DND-41 (cell line): Measurements from ENCODE around the gene CRELD1.

Source experiments
- ATAC-seq: fragments of 200-7000 bp; cut with Tn5 transposase; 3 replicates; pipeline ENCODE4 v1.9.1; 2021; ENCODE audit warnings: low read depth; ENCODE audit not compliant: insufficient read depth
- DNase-seq: peaks from one replicate; pipeline ENCODE4 v3.0.0-alpha.2; 2020
- H2AFZ ChIP-seq: 2 replicates; pipeline ENCODE4 v1.6.0; 2012; ENCODE audit warnings: low read depth, low read length
- H3K27ac ChIP-seq: 2 replicates; pipeline ENCODE4 v1.5.1; 2012; ENCODE audit warnings: low read length, inconsistent platforms
- H3K27me3 ChIP-seq: fragments of 200-600 bp; sonication (generic); 2 replicates; pipeline ENCODE4 v1.6.0; 2012; ENCODE audit warnings: low read length, mild to moderate bottlenecking, inconsistent platforms; ENCODE audit not compliant: insufficient read depth, poor library complexity
- H3K36me3 ChIP-seq: 2 replicates; pipeline ENCODE4 v1.5.1; 2012; ENCODE audit warnings: low read length, inconsistent platforms; ENCODE audit not compliant: insufficient read depth
- H3K4me1 ChIP-seq: 2 replicates; pipeline ENCODE4 v1.5.1; 2012; ENCODE audit warnings: mild to moderate bottlenecking, low read length; ENCODE audit not compliant: insufficient read depth
- H3K4me2 ChIP-seq: 2 replicates; pipeline ENCODE4 v1.6.0; 2012; ENCODE audit warnings: mild to moderate bottlenecking, moderate library complexity, low read length, inconsistent platforms; ENCODE audit not compliant: insufficient read depth
- H3K4me3 ChIP-seq, 2 experiments: fragments of 200-600 bp in 1 of 2; shearing (Covaris generic) in 1 of 2; 2 replicates each; pipeline ENCODE4 v1.5.1; 2012 to 2016; ENCODE audit warnings: inconsistent platforms in 2 of 2, low read length in 2 of 2, mild to moderate bottlenecking in 2 of 2, low read depth in 1 of 2, moderate library complexity in 1 of 2
- H3K79me2 ChIP-seq: 2 replicates; pipeline ENCODE4 v1.6.0; 2012; ENCODE audit warnings: low read length, inconsistent platforms; ENCODE audit not compliant: insufficient read depth
- H3K9ac ChIP-seq: 2 replicates; pipeline ENCODE4 v1.6.0; 2012; ENCODE audit warnings: low read depth, mild to moderate bottlenecking, inconsistent platforms, low read length, moderate library complexity
- H3K9me3 ChIP-seq: 2 replicates; pipeline ENCODE4 v1.5.1; 2012; ENCODE audit warnings: low read length, moderate library complexity, mild to moderate bottlenecking, inconsistent platforms; ENCODE audit not compliant: insufficient read depth, severe bottlenecking
- H4K20me1 ChIP-seq: 2 replicates; pipeline ENCODE4 v1.6.0; 2012; ENCODE audit warnings: low read length; ENCODE audit not compliant: insufficient read depth
- EZH2 ChIP-seq: IDR thresholded peaks from 3 replicates; pipeline ENCODE4 v1.6.1; 2012; ENCODE audit warnings: borderline replicate concordance, low read depth, mild to moderate bottlenecking, moderate library complexity, low read length, inconsistent platforms; ENCODE audit not compliant: severe bottlenecking
- TF ChIP-seq, protein P1 (sequence below): IDR thresholded peaks from 2 replicates; pipeline ENCODE4 v1.5.1; 2012; ENCODE audit warnings: borderline replicate concordance, low read length, moderate library complexity, mild to moderate bottlenecking; ENCODE audit not compliant: poor library complexity, severe bottlenecking; ENCODE audit errors: extremely low read depth

CRELD1 gene

DNA sequence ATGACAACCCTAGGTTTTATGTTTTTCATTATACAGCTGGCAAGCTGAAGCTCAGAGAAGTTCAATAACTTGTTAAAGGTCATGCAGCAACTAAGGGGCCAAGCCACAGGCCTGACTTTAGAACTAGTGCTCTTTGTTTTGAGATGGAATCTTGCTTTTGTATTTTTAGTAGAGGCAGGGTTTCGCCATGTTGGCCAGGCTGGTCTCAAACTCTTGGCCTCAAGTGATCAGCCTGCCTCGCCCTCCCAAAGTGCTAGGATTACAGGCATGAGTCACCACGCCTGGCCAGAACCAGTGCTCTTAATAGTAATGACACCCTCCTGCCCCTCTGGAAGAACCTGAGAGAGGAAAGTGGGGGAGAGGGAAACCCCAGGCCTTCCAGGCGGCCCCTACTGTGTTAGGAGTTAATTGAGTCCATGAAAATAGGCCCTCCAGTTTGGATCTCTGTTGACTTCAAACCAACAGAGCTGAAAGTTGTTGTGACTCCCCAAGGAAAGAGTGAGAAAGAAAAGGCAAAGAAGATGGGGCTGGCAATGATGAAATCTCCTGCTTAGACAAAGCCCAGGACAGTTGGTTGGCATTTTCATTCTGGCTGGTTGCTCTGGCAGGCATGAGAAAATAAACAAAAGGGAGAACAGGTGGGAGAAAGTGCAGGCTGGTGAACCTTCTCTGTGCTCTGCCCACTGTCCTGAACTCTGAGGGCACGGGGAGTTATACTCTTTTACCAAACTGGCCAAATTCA is 22.1 kb downstream of the CRELD1 start:
- H3K79me2 ChIP-seq: no peaks in the 10 kb centered on the region
- no peak overlapping the region for H3K9ac ChIP-seq
- TF ChIP-seq EZH2: no peak
- TF ChIP-seq, protein P1, sequence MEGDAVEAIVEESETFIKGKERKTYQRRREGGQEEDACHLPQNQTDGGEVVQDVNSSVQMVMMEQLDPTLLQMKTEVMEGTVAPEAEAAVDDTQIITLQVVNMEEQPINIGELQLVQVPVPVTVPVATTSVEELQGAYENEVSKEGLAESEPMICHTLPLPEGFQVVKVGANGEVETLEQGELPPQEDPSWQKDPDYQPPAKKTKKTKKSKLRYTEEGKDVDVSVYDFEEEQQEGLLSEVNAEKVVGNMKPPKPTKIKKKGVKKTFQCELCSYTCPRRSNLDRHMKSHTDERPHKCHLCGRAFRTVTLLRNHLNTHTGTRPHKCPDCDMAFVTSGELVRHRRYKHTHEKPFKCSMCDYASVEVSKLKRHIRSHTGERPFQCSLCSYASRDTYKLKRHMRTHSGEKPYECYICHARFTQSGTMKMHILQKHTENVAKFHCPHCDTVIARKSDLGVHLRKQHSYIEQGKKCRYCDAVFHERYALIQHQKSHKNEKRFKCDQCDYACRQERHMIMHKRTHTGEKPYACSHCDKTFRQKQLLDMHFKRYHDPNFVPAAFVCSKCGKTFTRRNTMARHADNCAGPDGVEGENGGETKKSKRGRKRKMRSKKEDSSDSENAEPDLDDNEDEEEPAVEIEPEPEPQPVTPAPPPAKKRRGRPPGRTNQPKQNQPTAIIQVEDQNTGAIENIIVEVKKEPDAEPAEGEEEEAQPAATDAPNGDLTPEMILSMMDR: no peak
- DNase-seq: no peak
- no peak overlapping the region for H2AFZ ChIP-seq
- H3K4me1 ChIP-seq: peaks cover 14% of the 10 kb centered on the region
- no peaks in the 10 kb centered on the region for H3K9me3 ChIP-seq
- ATAC-seq: no peak
- no peak overlapping the region for H3K27ac ChIP-seq
- peaks cover 13% of the 10 kb centered on the region for H3K27me3 ChIP-seq
- H3K36me3 ChIP-seq: no peaks in the 10 kb centered on the region
- no peak overlapping the region for H3K4me3 ChIP-seq
- no peaks in the 10 kb centered on the region for H4K20me1 ChIP-seq
- no peak overlapping the region for H3K4me2 ChIP-seq

DNA sequence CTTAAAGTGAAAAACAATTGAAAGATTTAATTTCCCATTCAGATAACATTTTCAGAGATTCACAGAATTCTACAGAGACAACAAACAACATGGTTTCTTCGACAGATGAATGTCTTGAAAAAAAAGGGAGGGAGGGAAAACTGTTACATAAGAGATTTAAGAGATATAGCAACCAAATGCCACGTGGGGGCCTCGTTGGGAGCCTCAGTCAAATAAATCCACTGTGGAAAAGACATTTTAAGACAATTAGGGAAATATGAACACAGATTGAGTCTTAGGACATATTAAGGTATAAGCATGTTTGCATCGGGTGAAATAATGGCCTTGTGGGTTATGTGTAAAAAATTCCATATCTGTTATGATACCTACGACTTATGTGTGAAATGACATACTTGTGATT is 23.6 kb downstream of the CRELD1 start:
- H3K36me3 ChIP-seq: peaks cover 5% of the 10 kb centered on the region; the same call in 1 of the 2 replicates
- no peak overlapping the region for H2AFZ ChIP-seq
- H3K27ac ChIP-seq: no peak overlapping the region
- no peaks in the 10 kb centered on the region for H3K79me2 ChIP-seq
- H3K9ac ChIP-seq: no peak overlapping the region
- H3K4me3 ChIP-seq: no peak overlapping the region
- H3K4me1 ChIP-seq: peaks cover 4% of the 10 kb centered on the region
- no peaks in the 10 kb centered on the region for H3K9me3 ChIP-seq
- peaks cover 3% of the 10 kb centered on the region for H3K27me3 ChIP-seq
- ATAC-seq: no peak
- TF ChIP-seq, protein P1: no peak
- no peak for TF ChIP-seq EZH2
- no peaks in the 10 kb centered on the region for H4K20me1 ChIP-seq
- no peak overlapping the region for H3K4me2 ChIP-seq
- DNase-seq: no peak

DNA sequence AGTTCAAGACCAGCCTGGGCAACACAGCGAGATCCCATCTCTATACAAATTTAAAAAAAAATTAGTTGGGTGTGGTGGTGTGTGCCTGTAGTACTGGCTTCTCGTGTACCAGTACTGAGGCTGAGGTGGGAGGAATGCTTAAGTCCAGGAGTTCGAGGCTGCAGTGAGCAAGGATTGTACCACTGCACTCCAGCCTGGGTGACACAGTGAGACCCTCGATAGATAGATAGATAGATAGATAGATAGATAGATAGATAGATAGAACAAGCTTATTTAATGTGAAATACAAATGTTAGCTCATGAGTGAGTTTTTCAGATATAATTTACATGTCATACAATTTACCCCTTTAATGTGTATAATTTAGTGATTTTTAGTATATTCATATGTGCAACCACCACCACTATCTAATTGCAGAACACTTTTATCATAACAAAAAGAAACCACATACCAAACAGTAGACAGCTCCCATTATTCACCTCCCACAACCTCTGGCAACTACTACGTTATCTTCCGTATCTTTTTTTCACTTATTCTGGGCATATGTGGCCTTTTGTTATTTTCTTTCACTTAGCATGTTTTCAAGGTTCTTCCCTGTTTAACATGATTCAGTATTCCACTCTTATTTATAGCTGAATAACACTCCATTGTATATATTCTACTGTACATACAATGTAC is 31.7 kb downstream of the CRELD1 start:
- Histone ChIP-seq H3K4me1 (no peaks in the 10 kb centered on the region), H2AFZ (no peak overlapping the region), H4K20me1 (no peaks in the 10 kb centered on the region), H3K27ac (no peak overlapping the region), H3K27me3 (no peaks in the 10 kb centered on the region), H3K4me3 (no peak overlapping the region), H3K4me2 (no peak overlapping the region), H3K79me2 (no peaks in the 10 kb centered on the region), H3K9ac (no peak overlapping the region), H3K36me3 (peaks cover 54% of the 10 kb centered on the region), H3K9me3 (no peaks in the 10 kb centered on the region)
- no peak for TF ChIP-seq EZH2
- TF ChIP-seq, protein P1: no peak
- ATAC-seq (no peak), DNase-seq (no peak)
